Measurements from ENCODE around the gene SPDYE1.
"Not testable (repeated sequence)": the region's sequence is repeated elsewhere in the genome, so short reads cannot be mapped to it uniquely, and the experiment has no call there.

- TF ChIP-seq CTCF (CRISPR knock-in tag; IDR thresholded peaks at IDR 0.05); ZNF777 (CRISPR knock-in tag; IDR thresholded peaks at IDR 0.05); IKZF4 (CRISPR knock-in tag; IDR thresholded peaks at IDR 0.05; ENCODE audit: borderline replicate concordance, low read depth, not compliant biosample characterization); RBFOX2 (IDR thresholded peaks at IDR 0.05; ENCODE audit: low read depth, low read length); ZBTB21 (CRISPR knock-in tag; IDR thresholded peaks at IDR 0.05); NR1H2 (CRISPR knock-in tag; IDR thresholded peaks at IDR 0.05; ENCODE audit: borderline replicate concordance, low read depth); EP300 (IDR thresholded peaks at IDR 0.05; ENCODE audit: low read depth in 2 of 2, low read length in 2 of 2); EP300 (CRISPR knock-in tag; IDR thresholded peaks at IDR 0.05; ENCODE audit: borderline replicate concordance); NR3C1 (CRISPR knock-in tag; IDR thresholded peaks at IDR 0.05): not testable (repeated sequence)
- TF ChIP-seq, protein P1, sequence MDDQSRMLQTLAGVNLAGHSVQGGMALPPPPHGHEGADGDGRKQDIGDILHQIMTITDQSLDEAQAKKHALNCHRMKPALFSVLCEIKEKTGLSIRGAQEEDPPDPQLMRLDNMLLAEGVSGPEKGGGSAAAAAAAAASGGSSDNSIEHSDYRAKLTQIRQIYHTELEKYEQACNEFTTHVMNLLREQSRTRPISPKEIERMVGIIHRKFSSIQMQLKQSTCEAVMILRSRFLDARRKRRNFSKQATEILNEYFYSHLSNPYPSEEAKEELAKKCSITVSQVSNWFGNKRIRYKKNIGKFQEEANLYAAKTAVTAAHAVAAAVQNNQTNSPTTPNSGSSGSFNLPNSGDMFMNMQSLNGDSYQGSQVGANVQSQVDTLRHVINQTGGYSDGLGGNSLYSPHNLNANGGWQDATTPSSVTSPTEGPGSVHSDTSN (CRISPR knock-in tag; IDR thresholded peaks at IDR 0.05; ENCODE audit: borderline replicate concordance): not testable (repeated sequence)
Observed at GRCh38 chr7:43974725-43975482, 22.8 kb upstream of the SPDYE1 start.
